ENCODE results near the gene TTC8. TPM values are rescaled to one million over a fixed set of nuclear protein-coding genes. Genes with fewer than 3 reads are reported as not detected.
"Not testable (repeated sequence)": the region's sequence is repeated elsewhere in the genome, so short reads cannot be mapped to it uniquely, and the experiment has no call there.

The TTC8 gene
- total and polyA plus RNA-seq, 2 donors (not counting 1 experiment from before 2014, with no cell fraction given): 31.2 to 44.2 TPM

GRCh38 chr14:88856786-88857366 is 32.4 kb downstream of the TTC8 start:
- H4K20me1 ChIP-seq (ENCODE audit: control insufficient read depth, extremely low read depth, insufficient read depth, low read length): no peaks in the 10 kb centered on the region
- H3K36me3 ChIP-seq (ENCODE audit: control insufficient read depth, insufficient read depth, low read length): no peaks in the 10 kb centered on the region
- H3K4me1 ChIP-seq (ENCODE audit: control insufficient read depth, extremely low read depth, insufficient read depth, low read length): peaks cover 2% of the 10 kb centered on the region
- TF ChIP-seq CTCF (conservative IDR thresholded peaks at IDR 0.05 in 1 of 2, IDR thresholded peaks at IDR 0.05 in 1 of 2; ENCODE audit: low read depth in 1 of 2, low read length in 2 of 2): no peak
- TF ChIP-seq EZH2 (IDR thresholded peaks at IDR 0.05; ENCODE audit: low read length, missing control alignments): no peak
- no peaks in the 10 kb centered on the region for H3K79me2 ChIP-seq (ENCODE audit: control insufficient read depth, insufficient read depth, low read length)
- H3K4me2 ChIP-seq (ENCODE audit: extremely low read depth, insufficient read depth, low read length): no peak overlapping the region
- no peak overlapping the region for H3K27ac ChIP-seq (ENCODE audit: insufficient read depth, low read length)
- H2AFZ ChIP-seq (ENCODE audit: low read length): no peak overlapping the region
- H3K27me3 ChIP-seq (ENCODE audit: control insufficient read depth, insufficient read depth, low read length): no peaks in the 10 kb centered on the region
- no peak overlapping the region for H3K4me3 ChIP-seq (replicated peaks in 1 of 4; ENCODE audit: control extremely low read depth in 1 of 4, insufficient read depth in 1 of 4, low read depth in 3 of 4, low read length in 4 of 4)
- peak in 1 of 2 donors; percentile 53 for DNase-seq (ENCODE audit: low read depth in 2 of 2)
- no peak overlapping the region for H3K9ac ChIP-seq (ENCODE audit: insufficient read depth, low read length)
- no peaks in the 10 kb centered on the region for H3K9me3 ChIP-seq (ENCODE audit: control insufficient read depth, insufficient read depth, low read depth, low read length)

- not testable (repeated sequence) for H4K20me1 ChIP-seq (ENCODE audit: control insufficient read depth, extremely low read depth, insufficient read depth, low read length); DNase-seq (ENCODE audit: low read depth in 2 of 2); H3K4me3 ChIP-seq (replicated peaks in 1 of 4; ENCODE audit: control extremely low read depth in 1 of 4, insufficient read depth in 1 of 4, low read depth in 3 of 4, low read length in 4 of 4); H3K79me2 ChIP-seq (ENCODE audit: control insufficient read depth, insufficient read depth, low read length); H2AFZ ChIP-seq (ENCODE audit: low read length); H3K9me3 ChIP-seq (ENCODE audit: control insufficient read depth, insufficient read depth, low read depth, low read length); H3K4me1 ChIP-seq (ENCODE audit: control insufficient read depth, extremely low read depth, insufficient read depth, low read length); H3K27me3 ChIP-seq (ENCODE audit: control insufficient read depth, insufficient read depth, low read length); H3K36me3 ChIP-seq (ENCODE audit: control insufficient read depth, insufficient read depth, low read length); H3K4me2 ChIP-seq (ENCODE audit: extremely low read depth, insufficient read depth, low read length); H3K9ac ChIP-seq (ENCODE audit: insufficient read depth, low read length); H3K27ac ChIP-seq (ENCODE audit: insufficient read depth, low read length)
Observed at GRCh38 chr14:88857861-88858260, 33.4 kb downstream of the TTC8 start.

GRCh38 chr14:88859118-88859517 is 34.7 kb downstream of the TTC8 start:
- H3K4me1 ChIP-seq (ENCODE audit: control insufficient read depth, extremely low read depth, insufficient read depth, low read length); H3K79me2 ChIP-seq (ENCODE audit: control insufficient read depth, insufficient read depth, low read length); H3K36me3 ChIP-seq (ENCODE audit: control insufficient read depth, insufficient read depth, low read length); H3K27me3 ChIP-seq (ENCODE audit: control insufficient read depth, insufficient read depth, low read length); H3K4me3 ChIP-seq (replicated peaks in 1 of 4; ENCODE audit: control extremely low read depth in 1 of 4, insufficient read depth in 1 of 4, low read depth in 3 of 4, low read length in 4 of 4); DNase-seq (ENCODE audit: low read depth in 2 of 2); H3K9ac ChIP-seq (ENCODE audit: insufficient read depth, low read length); H3K27ac ChIP-seq (ENCODE audit: insufficient read depth, low read length); H3K9me3 ChIP-seq (ENCODE audit: control insufficient read depth, insufficient read depth, low read depth, low read length); H4K20me1 ChIP-seq (ENCODE audit: control insufficient read depth, extremely low read depth, insufficient read depth, low read length); H3K4me2 ChIP-seq (ENCODE audit: extremely low read depth, insufficient read depth, low read length); H2AFZ ChIP-seq (ENCODE audit: low read length): not testable (repeated sequence)

GRCh38 chr14:88863167-88863566 is 38.7 kb downstream of the TTC8 start:
- no peaks in the 10 kb centered on the region for H3K9me3 ChIP-seq (ENCODE audit: control insufficient read depth, insufficient read depth, low read depth, low read length)
- no peaks in the 10 kb centered on the region for H3K27me3 ChIP-seq (ENCODE audit: control insufficient read depth, insufficient read depth, low read length)
- no peaks in the 10 kb centered on the region for H3K4me1 ChIP-seq (ENCODE audit: control insufficient read depth, extremely low read depth, insufficient read depth, low read length)
- no peak overlapping the region for H3K9ac ChIP-seq (ENCODE audit: insufficient read depth, low read length)
- H3K4me2 ChIP-seq (ENCODE audit: extremely low read depth, insufficient read depth, low read length): no peak overlapping the region
- H4K20me1 ChIP-seq (ENCODE audit: control insufficient read depth, extremely low read depth, insufficient read depth, low read length): no peaks in the 10 kb centered on the region
- no peak for DNase-seq (ENCODE audit: low read depth in 2 of 2)
- no peaks in the 10 kb centered on the region for H3K36me3 ChIP-seq (ENCODE audit: control insufficient read depth, insufficient read depth, low read length)
- no peak for TF ChIP-seq CTCF (conservative IDR thresholded peaks at IDR 0.05 in 1 of 2, IDR thresholded peaks at IDR 0.05 in 1 of 2; ENCODE audit: low read depth in 1 of 2, low read length in 2 of 2)
- TF ChIP-seq EZH2 (IDR thresholded peaks at IDR 0.05; ENCODE audit: low read length, missing control alignments): no peak
- H3K4me3 ChIP-seq (replicated peaks in 1 of 4; ENCODE audit: control extremely low read depth in 1 of 4, insufficient read depth in 1 of 4, low read depth in 3 of 4, low read length in 4 of 4): no peak overlapping the region
- no peak overlapping the region for H2AFZ ChIP-seq (ENCODE audit: low read length)
- H3K79me2 ChIP-seq (ENCODE audit: control insufficient read depth, insufficient read depth, low read length): no peaks in the 10 kb centered on the region
- no peak overlapping the region for H3K27ac ChIP-seq (ENCODE audit: insufficient read depth, low read length)
